ENCODE measurements around the gene TNC.

DNA sequence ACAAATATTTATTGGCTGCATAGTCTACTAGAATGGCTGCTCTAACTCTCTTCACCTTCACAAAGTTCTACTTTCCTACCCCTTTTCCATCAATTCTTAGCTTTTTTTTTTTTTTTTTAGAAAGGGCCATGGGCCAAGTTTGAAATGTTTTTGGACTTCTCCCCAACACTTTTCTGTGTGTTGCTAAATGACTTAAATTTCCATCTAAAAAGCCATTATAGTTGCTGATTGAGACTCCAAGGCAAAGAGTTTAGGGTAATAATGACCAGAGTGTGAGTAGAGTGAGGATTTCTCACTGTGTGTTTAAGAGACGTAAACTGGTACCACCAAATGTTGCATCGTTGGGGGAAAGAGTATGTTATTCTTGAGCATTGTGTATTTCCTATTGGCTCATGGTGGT is 24.4 kb downstream of the TNC start:
- no peak for TF ChIP-seq CTCF (IDR thresholded peaks at IDR 0.05; ENCODE audit: extremely low read depth in 1 of 2, insufficient read depth in 1 of 2, low read depth in 1 of 2, low read length in 2 of 2)
- no peak for TF ChIP-seq POLR2A (IDR thresholded peaks at IDR 0.05; ENCODE audit: low read depth, low read length)

All from endothelial cell of umbilical vein (primary cell).